Measurements from ENCODE around the gene NTSR1.

The NTSR1 gene

DNA sequence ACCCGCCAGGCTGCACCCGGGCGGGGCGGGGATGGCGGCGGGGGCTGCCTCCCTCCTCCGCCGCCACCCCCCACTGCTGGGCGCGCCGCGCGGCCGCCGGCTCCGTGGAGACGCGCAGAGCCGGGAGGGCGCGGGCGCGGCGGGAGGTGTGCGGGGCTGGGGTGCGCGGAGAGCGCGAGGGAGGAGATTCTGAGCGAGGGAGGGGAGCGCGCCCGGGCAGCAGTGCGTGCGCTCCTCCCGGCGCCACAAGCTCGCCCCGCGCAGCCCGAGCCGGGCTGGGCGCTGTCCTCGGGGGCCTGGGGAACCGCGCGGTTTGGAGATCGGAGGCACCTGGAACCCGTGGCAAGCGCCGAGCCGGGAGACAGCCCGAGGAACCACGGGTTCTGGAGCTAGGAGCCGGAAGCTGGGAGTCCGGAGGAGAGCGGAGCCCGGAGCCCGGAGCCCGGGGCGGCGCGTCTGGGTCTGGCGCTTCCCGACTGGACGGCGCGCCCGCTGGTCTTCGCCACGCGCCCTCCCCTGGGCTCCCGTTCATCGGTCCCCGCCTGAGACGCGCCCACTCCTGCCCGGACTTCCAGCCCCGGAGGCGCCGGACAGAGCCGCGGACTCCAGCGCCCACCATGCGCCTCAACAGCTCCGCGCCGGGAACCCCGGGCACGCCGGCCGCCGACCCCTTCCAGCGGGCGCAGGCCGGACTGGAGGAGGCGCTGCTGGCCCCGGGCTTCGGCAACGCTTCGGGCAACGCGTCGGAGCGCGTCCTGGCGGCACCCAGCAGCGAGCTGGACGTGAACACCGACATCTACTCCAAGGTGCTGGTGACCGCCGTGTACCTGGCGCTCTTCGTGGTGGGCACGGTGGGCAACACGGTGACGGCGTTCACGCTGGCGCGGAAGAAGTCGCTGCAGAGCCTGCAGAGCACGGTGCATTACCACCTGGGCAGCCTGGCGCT lies at the start of gene NTSR1:
TSS of gene NTSR1 (plus strand) at position 246 of the 946 bp plus-strand sequence. CDS start at position 618, 372 bp downstream.
- DNase-seq (ENCODE audit: low read depth in 1 of 2, low spot score in 1 of 2) = no peak

GRCh38 chr20:62659488-62660239 lies 49.0 kb upstream of the NTSR1 start:
- no peak for DNase-seq (ENCODE audit: low read depth in 1 of 2, low spot score in 1 of 2)

- DNase-seq (ENCODE audit: low read depth in 1 of 2, low spot score in 1 of 2) = no peak
These were observed 48.4 kb upstream of the NTSR1 start for GRCh38 chr20:62660240-62660615.

DNA sequence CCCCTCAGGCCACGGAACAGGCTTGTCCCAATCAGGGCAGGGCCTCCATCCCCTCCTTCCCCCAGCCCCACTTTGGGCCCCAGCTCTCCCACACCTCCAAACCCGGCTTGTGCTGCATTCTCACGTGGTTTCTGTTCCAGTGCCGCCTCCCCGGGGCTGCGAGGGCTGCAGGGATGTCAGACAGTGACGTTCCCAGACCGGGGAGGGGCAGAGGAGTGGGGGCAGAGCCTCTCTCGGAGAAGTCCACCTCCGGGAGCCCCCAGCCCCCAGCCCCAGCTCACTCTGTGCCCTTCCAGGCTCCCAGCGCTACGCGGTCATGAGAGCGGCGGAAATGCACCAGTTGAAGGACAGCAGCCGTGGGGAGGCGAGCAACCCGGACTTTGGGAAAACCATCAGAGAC lies 47.9 kb upstream of the NTSR1 start:
- DNase-seq (ENCODE audit: low read depth in 1 of 2, low spot score in 1 of 2) = no peak

- DNase-seq (ENCODE audit: low read depth in 1 of 2, low spot score in 1 of 2) = no peak
These were observed 47.0 kb upstream of the NTSR1 start for GRCh38 chr20:62661647-62662046.

- DNase-seq (ENCODE audit: low read depth in 1 of 2, low spot score in 1 of 2) = no peak
These were observed 46.2 kb upstream of the NTSR1 start for GRCh38 chr20:62662422-62662821.

- DNase-seq (ENCODE audit: low read depth in 1 of 2, low spot score in 1 of 2) = no peak
These were observed 45.3 kb upstream of the NTSR1 start for GRCh38 chr20:62663145-62664018.

- DNase-seq (ENCODE audit: low read depth in 1 of 2, low spot score in 1 of 2) = no peak
These were observed 44.3 kb upstream of the NTSR1 start for GRCh38 chr20:62664019-62664971.

- DNase-seq (ENCODE audit: low read depth in 1 of 2, low spot score in 1 of 2) = no peak
These were observed 43.4 kb upstream of the NTSR1 start for GRCh38 chr20:62665153-62665754.

DNA sequence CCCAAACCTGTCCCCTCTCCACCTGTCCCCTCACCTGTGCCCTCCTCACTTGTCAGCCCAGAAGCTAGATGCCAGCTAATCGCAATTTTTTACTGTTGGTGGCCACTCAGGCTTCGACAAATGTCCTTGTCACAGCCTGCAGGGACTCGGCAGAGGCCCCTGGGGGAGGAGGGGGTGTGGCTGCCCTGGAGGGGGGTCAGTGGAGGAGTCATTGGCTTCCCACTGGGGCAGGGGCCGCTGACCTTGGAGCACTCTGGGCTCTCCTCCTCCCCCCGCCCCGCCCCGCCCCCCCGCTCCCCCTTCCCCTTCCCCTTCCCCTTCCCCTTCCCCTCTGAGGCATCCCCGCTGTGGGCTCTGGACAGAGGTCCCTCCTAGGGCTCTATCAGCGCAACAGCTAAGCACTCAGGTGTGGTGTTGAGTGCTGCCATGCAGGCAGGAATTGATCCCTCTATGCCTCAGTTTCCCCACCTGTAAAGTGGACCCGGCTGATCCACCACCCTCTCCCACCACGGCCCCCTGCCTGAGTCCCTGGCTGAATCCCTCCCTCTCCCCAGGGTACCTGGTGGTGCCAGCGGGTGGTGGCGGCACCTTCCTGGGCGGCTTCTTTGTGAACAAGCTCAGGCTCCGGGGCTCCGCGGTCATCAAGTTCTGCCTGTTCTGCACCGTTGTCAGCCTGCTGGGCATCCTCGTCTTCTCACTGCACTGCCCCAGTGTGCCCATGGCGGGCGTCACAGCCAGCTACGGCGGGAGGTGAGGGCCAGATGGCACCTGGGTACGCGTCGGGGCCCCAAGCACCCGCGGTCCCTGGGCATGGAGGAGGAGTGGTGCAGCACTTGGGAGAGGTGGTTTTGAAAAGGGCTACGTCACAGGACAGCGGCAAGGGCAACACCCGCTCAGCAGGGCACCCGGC lies 42.6 kb upstream of the NTSR1 start:
- DNase-seq (ENCODE audit: low read depth in 1 of 2, low spot score in 1 of 2) = no peak

- DNase-seq (ENCODE audit: low read depth in 1 of 2, low spot score in 1 of 2) = no peak
These were observed 41.7 kb upstream of the NTSR1 start for GRCh38 chr20:62666736-62667529.

GRCh38 chr20:62667530-62668440 lies 40.9 kb upstream of the NTSR1 start:
- no peak for DNase-seq (ENCODE audit: low read depth in 1 of 2, low spot score in 1 of 2)

GRCh38 chr20:62668441-62669027 lies 40.1 kb upstream of the NTSR1 start:
- DNase-seq (ENCODE audit: low read depth in 1 of 2, low spot score in 1 of 2) = no peak

- no peak for DNase-seq (ENCODE audit: low read depth in 1 of 2, low spot score in 1 of 2)
These were observed 39.4 kb upstream of the NTSR1 start for GRCh38 chr20:62669249-62669648.

DNA sequence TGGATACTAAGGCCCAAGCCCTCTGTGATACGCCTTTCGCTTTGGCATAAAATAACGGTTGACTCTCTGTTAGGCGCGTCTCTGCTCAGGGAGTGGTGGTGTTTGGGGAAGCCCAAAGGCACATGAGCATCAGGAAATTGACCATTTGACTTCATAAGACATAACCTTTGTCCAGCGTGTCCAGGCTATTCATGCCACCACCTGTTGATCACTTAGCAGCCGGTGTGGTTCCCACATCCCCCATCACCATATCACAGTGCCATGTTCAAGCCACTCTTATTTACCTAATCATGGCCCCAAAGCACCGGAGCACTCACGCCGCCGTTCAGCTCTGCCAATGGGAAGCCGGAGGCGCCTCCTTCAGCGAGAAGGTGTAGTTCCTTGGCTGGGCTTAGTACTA lies 38.5 kb upstream of the NTSR1 start:
- DNase-seq (ENCODE audit: low read depth in 1 of 2, low spot score in 1 of 2) = no peak

DNA sequence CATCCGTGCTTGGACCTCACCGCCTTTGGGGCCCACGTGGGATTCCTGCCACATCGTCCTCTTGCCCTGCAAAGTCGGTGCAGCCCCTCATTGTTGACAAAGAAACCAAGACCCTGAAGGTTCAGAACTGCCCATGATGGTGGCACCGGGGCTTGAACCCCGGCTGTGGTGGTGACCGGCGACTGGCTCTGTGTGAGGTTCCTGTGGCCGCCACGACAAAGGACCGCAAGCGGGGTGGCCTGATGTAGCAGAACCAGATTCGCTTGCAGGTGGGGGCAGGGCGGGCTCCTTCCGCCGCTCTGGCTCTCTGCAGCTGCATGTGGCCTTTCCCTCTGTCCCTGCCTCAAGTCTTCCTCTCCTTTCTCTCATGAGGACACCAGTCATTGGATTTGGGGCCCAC lies 37.6 kb upstream of the NTSR1 start:
- no peak for DNase-seq (ENCODE audit: low read depth in 1 of 2, low spot score in 1 of 2)

Measured in activated T-helper 1 cell treated with anti-CD3 and anti-CD28 coated beads, Interleukin-2, amount 50 U/mL, for 16 hours (primary cell).